ENCODE results near the gene PPP1R14D. TPM values are rescaled to one million over a fixed set of nuclear protein-coding genes. Genes with fewer than 3 reads are reported as not detected.
A peak's percentile ranks its signal among the peaks of the same experiment; 100 is the strongest.

PPP1R14D gene
- total RNA-seq, 4 donors from 2014 or later, result not detected

DNA sequence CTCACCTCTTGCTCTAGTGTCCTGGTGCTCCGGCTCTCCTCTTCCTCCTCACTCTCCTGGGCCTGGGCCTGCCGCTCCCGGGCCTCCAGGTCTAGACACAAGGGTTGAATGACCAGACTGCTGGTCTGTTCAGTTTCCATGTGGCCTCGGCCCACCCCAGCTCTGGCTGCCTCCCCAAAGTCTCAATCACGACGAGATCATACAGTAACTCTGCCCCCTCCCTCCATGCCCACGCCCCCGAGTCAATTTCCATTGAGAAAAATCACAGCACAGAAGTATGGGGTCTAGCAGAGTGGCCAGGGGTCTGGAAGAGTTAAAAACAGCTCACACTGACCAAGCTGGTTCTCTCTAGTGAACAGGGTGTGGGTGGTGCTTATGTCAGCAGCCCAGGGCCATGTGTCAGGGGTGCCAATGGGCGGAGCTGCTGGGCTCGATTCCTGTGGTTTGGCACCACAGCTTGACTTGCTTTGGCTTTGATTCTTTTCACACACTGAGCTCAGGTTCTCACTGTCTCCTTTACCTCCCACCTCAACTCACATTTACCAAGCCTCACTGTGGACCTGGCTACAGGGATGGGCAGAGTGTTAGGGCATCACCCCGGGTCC lies 51.9 kb downstream of the PPP1R14D start:
- TF ChIP-seq POLR2A (IDR thresholded peaks at IDR 0.05) (no peak), CTCF (IDR thresholded peaks at IDR 0.05) (no peak)
- H3K36me3 ChIP-seq, result peaks cover 46 to 53% of the 10 kb centered on the region in 2 donors
- H3K4me3 ChIP-seq (replicated peaks in 1 of 3), result no peak overlapping the region

DNA sequence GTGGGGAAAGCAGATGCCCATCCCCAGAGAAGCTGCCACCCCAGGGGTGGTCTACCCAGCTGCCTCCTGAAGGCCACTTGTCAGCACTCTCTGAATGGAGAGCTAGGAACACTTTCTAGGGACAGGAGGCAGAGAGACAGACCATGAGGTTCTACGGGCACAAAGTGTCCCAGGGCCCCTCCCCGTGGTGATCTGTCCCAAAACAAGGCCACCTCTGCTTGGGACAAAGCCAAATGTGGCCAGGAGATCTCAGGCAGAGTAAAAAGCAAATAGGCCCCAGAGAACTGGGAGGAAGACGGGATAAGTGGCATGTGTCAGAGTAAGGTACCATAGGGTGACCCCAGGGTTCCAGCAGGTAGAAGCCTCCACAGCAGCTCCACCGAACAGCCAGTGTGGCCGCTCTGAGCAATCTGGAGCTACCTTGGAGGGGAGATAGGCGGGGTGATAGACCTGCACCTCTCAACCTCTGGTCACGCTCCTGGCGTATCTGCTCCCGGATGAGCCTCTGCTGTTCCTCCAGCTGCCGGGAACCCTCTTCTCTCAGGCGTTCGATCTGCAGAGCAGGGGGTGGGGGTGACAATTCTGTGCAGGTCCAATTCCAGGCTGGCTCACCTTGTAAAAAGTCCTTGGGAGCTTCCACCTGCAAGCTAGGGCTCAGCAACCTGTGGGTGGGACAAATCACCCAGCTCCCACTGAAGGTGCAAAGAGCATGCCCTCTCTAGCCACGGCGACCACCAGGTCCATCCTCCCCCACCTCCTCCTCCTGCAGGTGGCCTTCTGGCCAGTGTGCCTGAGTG lies 52.6 kb downstream of the PPP1R14D start:
- H3K36me3 ChIP-seq, result peaks cover 46 to 53% of the 10 kb centered on the region in 2 donors
- no peak overlapping the region for H3K4me3 ChIP-seq (replicated peaks in 1 of 3)
- no peak for TF ChIP-seq POLR2A (IDR thresholded peaks at IDR 0.05)
- no peak for TF ChIP-seq CTCF (IDR thresholded peaks at IDR 0.05)
- no peak for DNase-seq
- H3K27ac ChIP-seq, result no peak overlapping the region
- H3K9me3 ChIP-seq, result no peaks in the 10 kb centered on the region
- intact Hi-C loops (cut with DNase I), result loop anchor here (10.0 kb wide), 1 partner anchor 211 kb away; the partner anchor contains the start of genes CCDC32 and RPUSD2
- H3K4me1 ChIP-seq, result no peaks in the 10 kb centered on the region
- WGBS, 2 donors, result 97 to 98% methylated on average over 12 to 14 of the region's 14 CpGs
- no peaks in the 10 kb centered on the region for H3K27me3 ChIP-seq

More for the DNA sequence above, 51.9 kb downstream of the PPP1R14D start:
- Histone ChIP-seq H3K27me3 (no peaks in the 10 kb centered on the region), H3K4me1 (no peaks in the 10 kb centered on the region), H3K9me3 (no peaks in the 10 kb centered on the region), H3K27ac (no peak overlapping the region)
- intact Hi-C loops (cut with DNase I), result loop anchor here (10.0 kb wide), 1 partner anchor 212 kb away; the partner anchor contains the start of genes CCDC32 and RPUSD2
- WGBS, 2 donors, result 79 to 85% methylated on average over 11 of the region's 11 CpGs
- DNase-seq, result peak in 1 of 2 donors; percentile 21

GRCh38 chr15:40775007-40775406 lies 53.5 kb downstream of the PPP1R14D start:
- no peak for DNase-seq
- intact Hi-C loops (cut with DNase I), result loop anchor here (10.0 kb wide), 1 partner anchor 210 kb away; the partner anchor contains the start of genes CCDC32 and RPUSD2
- H3K4me3 ChIP-seq (replicated peaks in 1 of 3), result no peak overlapping the region
- 91 to 94% methylated on average over 10 of the region's 10 CpGs for WGBS, 2 donors
- TF ChIP-seq CTCF (IDR thresholded peaks at IDR 0.05), result no peak
- no peak for TF ChIP-seq POLR2A (IDR thresholded peaks at IDR 0.05)
- no peaks in the 10 kb centered on the region for H3K27me3 ChIP-seq
- peaks cover 46 to 53% of the 10 kb centered on the region in 2 donors for H3K36me3 ChIP-seq
- no peaks in the 10 kb centered on the region for H3K9me3 ChIP-seq
- no peak overlapping the region for H3K27ac ChIP-seq
- H3K4me1 ChIP-seq, result peaks cover 0 to 5% of the 10 kb centered on the region in 2 donors

GRCh38 chr15:40773902-40774301 lies 54.6 kb downstream of the PPP1R14D start:
- no peaks in the 10 kb centered on the region for H3K27me3 ChIP-seq
- intact Hi-C loops (cut with DNase I), result loop anchor here (10.0 kb wide), 1 partner anchor 209 kb away; the partner anchor contains the start of genes CCDC32 and RPUSD2
- TF ChIP-seq CTCF (IDR thresholded peaks at IDR 0.05) (no peak), POLR2A (IDR thresholded peaks at IDR 0.05) (no peak)
- no peaks in the 10 kb centered on the region for H3K9me3 ChIP-seq
- no peak overlapping the region for H3K4me3 ChIP-seq (replicated peaks in 1 of 3)
- no peak for DNase-seq
- 98 to 100% methylated on average over 4 to 6 of the region's 6 CpGs for WGBS, 2 donors
- H3K36me3 ChIP-seq, result peaks cover 45 to 49% of the 10 kb centered on the region in 2 donors
- no peak overlapping the region for H3K27ac ChIP-seq
- H3K4me1 ChIP-seq, result peaks cover 0 to 16% of the 10 kb centered on the region in 2 donors

All from thyroid gland (tissue), 4 donors.